ENCODE measurements around the gene CMTM3. TPM values are rescaled to one million over a fixed set of nuclear protein-coding genes. Genes with fewer than 3 reads are reported as not detected.

Gene CMTM3
- total RNA-seq, 5 donors from 2014 or later (not counting 1 experiment from before 2014, with no cell fraction given), result 63.5 to 84.8 (median 75.4) TPM

DNA sequence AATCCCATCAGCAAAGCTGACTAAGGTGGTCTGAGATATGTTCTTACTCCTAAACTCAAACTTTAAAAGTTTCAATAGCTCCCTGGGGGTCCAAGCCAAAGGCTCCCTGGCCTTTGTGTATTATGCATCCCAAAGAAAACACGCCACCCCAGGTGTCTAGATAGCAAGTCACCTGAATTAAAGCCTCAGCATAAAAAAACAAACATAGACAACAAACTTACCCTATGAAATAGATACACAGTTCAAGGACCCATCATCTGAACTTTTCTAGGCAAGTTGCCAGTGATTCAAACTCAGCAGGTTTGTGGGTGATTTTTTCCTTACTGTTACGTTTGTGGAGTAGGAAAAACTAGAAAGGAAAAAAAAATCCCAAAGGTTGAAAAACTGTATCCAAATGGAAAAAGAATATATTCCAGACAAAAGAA lies 12.5 kb downstream of the CMTM3 start:
- Mint-ChIP-seq H3K27me3 (no peaks in the 10 kb centered on the region), H3K4me1 (no peaks in the 10 kb centered on the region), H3K27ac (peak overlapping the region in 1 of 2 donors; percentile 6), H3K9me3 (no peaks in the 10 kb centered on the region), H3K36me3 (peaks cover 3% of the 10 kb centered on the region), H3K4me3 (no peak overlapping the region)
- Histone ChIP-seq H3K27ac (ENCODE audit: low read length) (no peak overlapping the region), H3K27me3 (replicated peaks in 1 of 2; ENCODE audit: control insufficient read depth in 2 of 2, extremely low read depth in 1 of 2, insufficient read depth in 2 of 2, low read length in 1 of 2) (no peaks in the 10 kb centered on the region), H3K36me3 (ENCODE audit: control insufficient read depth in 2 of 2, extremely low read depth in 1 of 2, insufficient read depth in 1 of 2, low read length in 1 of 2) (peaks cover 9 to 24% of the 10 kb centered on the region in 2 donors), H3K4me1 (ENCODE audit: control insufficient read depth in 1 of 2, extremely low read depth in 1 of 2, insufficient read depth in 2 of 2, low read length in 2 of 2) (no peaks in the 10 kb centered on the region), H3K9me3 (no peaks in the 10 kb centered on the region), H3K4me3 (ENCODE audit: control insufficient read depth in 1 of 2, extremely low read depth in 1 of 2, low read length in 1 of 2) (no peak overlapping the region)
- WGBS (ENCODE audit: insufficient coverage), result 100% methylated on average over 1 of the region's 2 CpGs
- ChIA-PET CTCF (interaction anchor here in 1 of 2 donors (1.5 kb wide), 1 partner anchor 8 kb away, joined by 4 read pairs; no protein-coding TSS in a partner anchor), POLR2A (no interaction called here)
- no peak for DNase-seq
- no peak for ATAC-seq (replicated peaks in 1 of 4)

DNA sequence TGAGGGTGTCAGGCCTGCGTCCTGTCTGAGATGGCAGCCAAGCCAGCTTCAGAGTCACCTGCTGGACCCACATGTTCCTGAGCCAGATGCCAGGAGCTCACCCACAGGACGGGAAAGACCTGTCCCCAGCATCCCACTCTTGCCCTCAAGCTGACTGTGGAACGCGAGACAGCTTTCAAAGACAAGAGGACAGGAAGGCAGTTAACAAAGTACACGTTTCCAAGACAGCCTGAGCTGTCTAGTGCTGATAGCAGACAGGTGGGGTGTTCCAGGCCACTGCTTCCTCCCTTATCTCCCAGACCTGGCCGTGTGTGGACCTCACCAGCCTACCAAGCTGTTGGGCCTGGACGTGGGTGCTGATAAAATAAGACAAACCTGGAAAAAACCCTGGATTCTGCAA lies 13.2 kb downstream of the CMTM3 start:
- Histone ChIP-seq H3K9me3 (no peaks in the 10 kb centered on the region), H3K4me3 (ENCODE audit: control insufficient read depth in 1 of 2, extremely low read depth in 1 of 2, low read length in 1 of 2) (no peak overlapping the region), H3K27me3 (replicated peaks in 1 of 2; ENCODE audit: control insufficient read depth in 2 of 2, extremely low read depth in 1 of 2, insufficient read depth in 2 of 2, low read length in 1 of 2) (no peaks in the 10 kb centered on the region), H3K36me3 (ENCODE audit: control insufficient read depth in 2 of 2, extremely low read depth in 1 of 2, insufficient read depth in 1 of 2, low read length in 1 of 2) (peaks cover 2 to 17% of the 10 kb centered on the region in 2 donors), H3K4me1 (ENCODE audit: control insufficient read depth in 1 of 2, extremely low read depth in 1 of 2, insufficient read depth in 2 of 2, low read length in 2 of 2) (no peaks in the 10 kb centered on the region), H3K27ac (ENCODE audit: low read length) (no peak overlapping the region)
- no peaks in the 10 kb centered on the region for H3K9me3 Mint-ChIP-seq
- H3K4me3 Mint-ChIP-seq, result no peak overlapping the region
- ChIA-PET POLR2A (no interaction called here), CTCF (interaction anchor here in 1 of 2 donors (1.5 kb wide), 1 partner anchor 9 kb away, joined by 4 read pairs; no protein-coding TSS in a partner anchor)
- no peak for DNase-seq
- no peak for ATAC-seq (replicated peaks in 1 of 4)
- H3K36me3 Mint-ChIP-seq, result peaks cover 3% of the 10 kb centered on the region
- H3K27ac Mint-ChIP-seq, result no peak overlapping the region
- H3K4me1 Mint-ChIP-seq, result no peaks in the 10 kb centered on the region
- 85% methylated on average over 5 of the region's 7 CpGs for WGBS (ENCODE audit: insufficient coverage)
- H3K27me3 Mint-ChIP-seq, result no peaks in the 10 kb centered on the region

DNA sequence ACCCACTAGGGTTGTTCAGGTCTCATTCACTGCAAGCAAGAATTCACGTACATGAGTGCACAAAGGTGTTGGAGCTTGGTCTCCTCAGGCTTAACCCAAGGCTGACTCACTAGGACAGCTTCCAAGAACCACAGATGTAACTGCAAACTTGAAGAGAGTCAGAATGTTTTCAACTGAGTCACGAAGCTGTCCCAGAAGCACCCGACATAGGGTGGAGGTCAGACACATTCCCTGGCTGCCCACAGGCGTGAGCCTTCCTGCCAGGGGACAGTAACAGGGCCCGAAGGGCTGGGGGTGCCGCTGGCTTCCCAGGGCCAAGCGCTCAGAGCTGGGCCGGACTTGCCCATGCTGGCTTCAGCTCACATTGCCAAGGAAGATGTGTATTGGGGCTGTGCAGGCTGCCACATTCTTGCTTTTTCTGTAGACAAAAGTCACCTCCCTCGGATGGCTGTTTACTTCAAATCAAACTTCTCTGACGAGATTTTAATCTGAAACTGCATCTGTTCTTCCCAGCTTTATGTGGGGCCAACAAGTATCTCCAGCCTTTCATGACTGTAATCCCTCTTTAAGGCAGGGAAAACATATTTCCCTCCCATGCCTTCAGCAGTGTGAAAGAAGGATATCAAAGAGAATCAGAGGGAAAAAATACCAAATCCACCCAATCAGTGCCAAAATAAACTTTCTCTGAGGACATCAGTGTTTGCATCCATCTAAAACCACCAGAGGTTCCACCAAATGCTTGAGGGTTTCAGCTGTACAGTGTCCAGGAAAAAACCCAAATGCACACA lies 14.3 kb downstream of the CMTM3 start:
- Histone ChIP-seq H3K4me3 (ENCODE audit: control insufficient read depth in 1 of 2, extremely low read depth in 1 of 2, low read length in 1 of 2) (no peak overlapping the region), H3K4me1 (ENCODE audit: control insufficient read depth in 1 of 2, extremely low read depth in 1 of 2, insufficient read depth in 2 of 2, low read length in 2 of 2) (no peaks in the 10 kb centered on the region), H3K36me3 (ENCODE audit: control insufficient read depth in 2 of 2, extremely low read depth in 1 of 2, insufficient read depth in 1 of 2, low read length in 1 of 2) (peaks cover 2 to 10% of the 10 kb centered on the region in 2 donors), H3K27me3 (replicated peaks in 1 of 2; ENCODE audit: control insufficient read depth in 2 of 2, extremely low read depth in 1 of 2, insufficient read depth in 2 of 2, low read length in 1 of 2) (no peaks in the 10 kb centered on the region), H3K9me3 (no peaks in the 10 kb centered on the region), H3K27ac (ENCODE audit: low read length) (no peak overlapping the region)
- ChIA-PET POLR2A (no interaction called here), CTCF (no interaction called here)
- H3K36me3 Mint-ChIP-seq, result no peaks in the 10 kb centered on the region
- no peaks in the 10 kb centered on the region for H3K9me3 Mint-ChIP-seq
- no peak overlapping the region for H3K27ac Mint-ChIP-seq
- ATAC-seq (replicated peaks in 1 of 4), result no peak
- H3K4me1 Mint-ChIP-seq, result no peaks in the 10 kb centered on the region
- no peak overlapping the region for H3K4me3 Mint-ChIP-seq
- H3K27me3 Mint-ChIP-seq, result no peaks in the 10 kb centered on the region
- 83% methylated on average over 8 of the region's 10 CpGs for WGBS (ENCODE audit: insufficient coverage)
- no peak for DNase-seq

DNA sequence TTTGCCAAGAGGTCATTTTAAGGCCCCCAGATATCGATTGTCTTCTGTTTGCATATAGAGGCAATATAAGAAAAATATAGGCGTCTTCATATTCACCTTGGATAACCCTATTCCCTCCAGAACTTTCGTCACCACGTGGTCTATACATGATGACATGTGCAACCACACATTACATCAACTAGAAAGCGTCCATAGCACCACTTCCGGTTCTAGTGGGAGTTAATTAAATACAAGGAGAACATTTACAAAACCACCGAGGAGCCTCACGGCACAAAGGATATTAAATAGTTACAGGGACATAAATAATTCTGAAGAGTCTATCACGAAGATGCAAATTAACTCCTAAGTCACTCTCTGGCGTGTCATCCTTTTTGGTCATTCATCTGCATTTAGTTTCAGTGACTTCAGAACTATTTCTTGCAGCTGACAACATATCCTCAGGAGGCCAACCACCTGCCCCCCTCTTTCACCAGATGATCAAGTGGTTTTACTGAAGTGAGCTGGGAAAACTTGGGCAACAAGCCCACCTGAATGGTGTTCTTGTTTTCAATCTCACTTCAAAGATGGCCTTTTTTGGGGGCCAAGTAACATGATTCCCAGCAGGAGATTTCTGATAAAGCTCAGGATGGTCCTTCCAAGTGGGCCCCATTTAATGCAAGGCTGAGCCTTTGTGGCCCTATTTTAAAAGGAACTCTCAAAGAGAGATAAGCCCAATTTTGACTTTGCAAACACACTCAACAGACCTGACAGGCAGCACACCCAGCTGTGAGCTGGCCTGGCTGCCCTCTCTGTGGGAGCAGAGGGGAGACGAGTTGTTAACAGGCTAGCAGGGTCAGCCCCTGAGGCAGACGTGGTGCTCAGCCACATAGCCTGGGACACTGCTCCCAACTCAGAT lies 15.3 kb downstream of the CMTM3 start:
- H3K36me3 ChIP-seq (ENCODE audit: control insufficient read depth in 2 of 2, extremely low read depth in 1 of 2, insufficient read depth in 1 of 2, low read length in 1 of 2), result peaks cover 2 to 3% of the 10 kb centered on the region in 2 donors
- H3K27me3 ChIP-seq (replicated peaks in 1 of 2; ENCODE audit: control insufficient read depth in 2 of 2, extremely low read depth in 1 of 2, insufficient read depth in 2 of 2, low read length in 1 of 2), result no peaks in the 10 kb centered on the region
- Mint-ChIP-seq H3K4me3 (no peak overlapping the region), H3K4me1 (no peaks in the 10 kb centered on the region), H3K27me3 (no peaks in the 10 kb centered on the region), H3K9me3 (no peaks in the 10 kb centered on the region), H3K36me3 (no peaks in the 10 kb centered on the region), H3K27ac (no peak overlapping the region)
- ChIA-PET CTCF (no interaction called here), POLR2A (interaction anchor here in 1 of 2 donors (0.7 kb wide), 1 partner anchor 9 kb away, joined by 3 read pairs; no protein-coding TSS in a partner anchor)
- 89% methylated on average over 5 of the region's 12 CpGs for WGBS (ENCODE audit: insufficient coverage)
- H3K4me1 ChIP-seq (ENCODE audit: control insufficient read depth in 1 of 2, extremely low read depth in 1 of 2, insufficient read depth in 2 of 2, low read length in 2 of 2), result no peaks in the 10 kb centered on the region
- no peak for ATAC-seq (replicated peaks in 1 of 4)
- H3K9me3 ChIP-seq, result no peaks in the 10 kb centered on the region
- H3K4me3 ChIP-seq (ENCODE audit: control insufficient read depth in 1 of 2, extremely low read depth in 1 of 2, low read length in 1 of 2), result no peak overlapping the region
- DNase-seq, result no peak
- H3K27ac ChIP-seq (ENCODE audit: low read length), result no peak overlapping the region

DNA sequence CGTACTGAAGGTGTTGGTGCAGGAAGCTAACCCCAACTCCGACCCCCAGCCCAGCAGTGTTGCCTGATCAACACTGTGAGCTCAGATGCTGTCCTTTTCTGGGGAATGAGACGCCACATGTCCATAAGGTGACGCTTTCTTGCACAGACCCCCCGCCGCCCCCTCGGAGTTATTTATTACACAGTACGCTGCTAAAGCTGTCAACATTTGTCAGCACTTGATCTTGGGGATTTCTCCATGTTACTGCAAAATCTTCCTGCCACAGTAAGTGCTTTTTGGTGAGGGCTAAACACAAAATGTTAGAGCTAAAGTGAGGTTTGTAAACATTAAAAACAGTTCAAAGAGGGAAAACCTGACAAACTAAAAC lies 15.9 kb downstream of the CMTM3 start:
- H3K27ac ChIP-seq (ENCODE audit: low read length), result no peak overlapping the region

DNA sequence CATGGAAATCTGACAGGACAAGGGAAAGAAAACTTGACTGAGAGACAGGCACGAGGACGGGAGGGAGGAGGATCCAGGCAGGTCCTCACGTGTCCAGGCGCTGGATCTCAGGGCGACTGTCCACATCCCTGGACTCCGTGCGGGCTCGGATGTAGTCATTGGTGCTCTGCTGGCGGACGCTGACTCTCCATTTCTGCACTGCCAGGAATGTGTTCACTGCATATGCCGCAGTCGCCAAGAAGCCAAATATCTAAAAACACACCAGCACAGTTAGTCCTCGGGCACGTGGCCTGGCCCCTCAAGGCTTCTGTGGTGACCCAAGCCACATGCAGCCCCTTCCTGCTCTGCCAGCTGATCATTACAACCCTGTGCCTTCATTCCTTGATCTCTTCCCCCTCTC lies 17.5 kb downstream of the CMTM3 start:
- H3K9me3 ChIP-seq, result no peaks in the 10 kb centered on the region
- DNase-seq (no peak), ATAC-seq (replicated peaks in 1 of 4) (no peak)
- ChIA-PET POLR2A (no interaction called here), CTCF (no interaction called here)
- no peaks in the 10 kb centered on the region for H3K9me3 Mint-ChIP-seq
- no peak overlapping the region for H3K27ac Mint-ChIP-seq
- no peaks in the 10 kb centered on the region for H3K4me1 ChIP-seq (ENCODE audit: control insufficient read depth in 1 of 2, extremely low read depth in 1 of 2, insufficient read depth in 2 of 2, low read length in 2 of 2)
- no peak overlapping the region for H3K4me3 ChIP-seq (ENCODE audit: control insufficient read depth in 1 of 2, extremely low read depth in 1 of 2, low read length in 1 of 2)
- H3K36me3 ChIP-seq (ENCODE audit: control insufficient read depth in 2 of 2, extremely low read depth in 1 of 2, insufficient read depth in 1 of 2, low read length in 1 of 2), result peaks cover 2 to 3% of the 10 kb centered on the region in 2 donors
- H3K4me1 Mint-ChIP-seq, result no peaks in the 10 kb centered on the region
- no peak overlapping the region for H3K27ac ChIP-seq (ENCODE audit: low read length)
- H3K27me3 Mint-ChIP-seq, result no peaks in the 10 kb centered on the region
- H3K4me3 Mint-ChIP-seq, result no peak overlapping the region
- peaks cover 0 to 3% of the 10 kb centered on the region in 2 experiments for H3K27me3 ChIP-seq (replicated peaks in 1 of 2; ENCODE audit: control insufficient read depth in 2 of 2, extremely low read depth in 1 of 2, insufficient read depth in 2 of 2, low read length in 1 of 2)
- H3K36me3 Mint-ChIP-seq, result no peaks in the 10 kb centered on the region
- 96% methylated on average over 14 of the region's 14 CpGs for WGBS (ENCODE audit: insufficient coverage)

More for the DNA sequence above, 15.9 kb downstream of the CMTM3 start:
- H3K27ac Mint-ChIP-seq, result no peak overlapping the region
- H3K4me3 ChIP-seq (ENCODE audit: control insufficient read depth in 1 of 2, extremely low read depth in 1 of 2, low read length in 1 of 2), result no peak overlapping the region
- WGBS (ENCODE audit: insufficient coverage), result 91% methylated on average over 6 of the region's 8 CpGs
- DNase-seq (no peak), ATAC-seq (replicated peaks in 1 of 4) (no peak)
- H3K27me3 ChIP-seq (replicated peaks in 1 of 2; ENCODE audit: control insufficient read depth in 2 of 2, extremely low read depth in 1 of 2, insufficient read depth in 2 of 2, low read length in 1 of 2), result no peaks in the 10 kb centered on the region
- no peaks in the 10 kb centered on the region for H3K9me3 ChIP-seq
- H3K36me3 Mint-ChIP-seq, result no peaks in the 10 kb centered on the region
- no peaks in the 10 kb centered on the region for H3K9me3 Mint-ChIP-seq
- H3K36me3 ChIP-seq (ENCODE audit: control insufficient read depth in 2 of 2, extremely low read depth in 1 of 2, insufficient read depth in 1 of 2, low read length in 1 of 2), result peaks cover 2 to 3% of the 10 kb centered on the region in 2 donors
- POLR2A ChIA-PET, result interaction anchor here in 1 of 2 donors (0.7 kb wide), 1 partner anchor 9 kb away, joined by 3 read pairs; no protein-coding TSS in a partner anchor
- CTCF ChIA-PET, result no interaction called here
- no peaks in the 10 kb centered on the region for H3K4me1 Mint-ChIP-seq
- no peak overlapping the region for H3K4me3 Mint-ChIP-seq
- no peaks in the 10 kb centered on the region for H3K27me3 Mint-ChIP-seq
- no peaks in the 10 kb centered on the region for H3K4me1 ChIP-seq (ENCODE audit: control insufficient read depth in 1 of 2, extremely low read depth in 1 of 2, insufficient read depth in 2 of 2, low read length in 2 of 2)
